SK-N-DZ (cell line): ENCODE measurements around the gene TMEM234.

Source experiments
- DNase-seq: peaks from one replicate; pipeline ENCODE4 v3.0.0-alpha.2; 2015; ENCODE audit warnings: low spot score
- small RNA-seq, 2 experiments: library from RNA; depleted of rRNA; stranded (forward); fragments of <200 nt; gene quantifications; one replicate each; pipeline ENCODE3, GENCODE V24; 2014

TMEM234 gene

DNA sequence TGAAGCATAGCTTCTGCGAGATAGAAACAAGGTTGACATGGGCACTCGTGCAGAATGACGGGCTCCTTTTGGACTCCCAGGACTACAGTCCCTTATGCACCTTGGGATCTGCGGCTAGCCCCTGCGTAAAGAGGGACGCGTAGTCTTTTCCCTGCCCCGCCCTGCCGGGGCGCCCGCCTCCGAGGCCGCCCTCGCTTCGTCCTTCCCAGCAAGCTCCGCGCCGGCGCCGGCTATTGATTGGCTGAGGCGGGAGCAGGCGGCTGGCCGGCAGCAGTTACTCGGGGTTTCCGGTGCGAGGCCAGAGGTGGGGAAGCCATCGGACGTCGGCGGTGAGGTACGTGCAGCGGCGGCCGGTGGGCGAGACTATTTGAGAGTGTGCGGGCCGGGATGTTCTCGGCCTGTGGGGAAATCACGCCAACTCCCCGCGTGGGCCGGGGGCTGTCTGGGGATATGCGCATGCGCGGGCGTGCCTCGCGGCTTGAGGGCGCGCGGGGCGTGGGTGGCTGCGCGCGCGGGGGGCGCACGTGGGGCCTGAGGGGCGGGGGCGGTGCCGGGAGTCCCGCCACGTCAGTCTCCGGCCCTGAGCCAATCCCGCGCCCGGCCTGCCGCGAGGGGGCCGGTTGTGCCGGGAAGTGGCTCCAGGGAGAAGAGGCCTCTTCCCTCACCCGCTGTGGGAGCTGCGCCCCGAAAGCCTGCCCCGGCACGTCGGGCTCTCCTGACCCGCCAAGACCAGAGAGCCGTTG, 42.5 kb downstream of the TMEM234 start, which contains the start of gene TXLNA:
TSS of gene TXLNA (plus strand) at position 233 of the 743 bp plus-strand sequence. CDS start 671 bp downstream, outside the sequence.
- DNase-seq = peak; percentile 91

DNA sequence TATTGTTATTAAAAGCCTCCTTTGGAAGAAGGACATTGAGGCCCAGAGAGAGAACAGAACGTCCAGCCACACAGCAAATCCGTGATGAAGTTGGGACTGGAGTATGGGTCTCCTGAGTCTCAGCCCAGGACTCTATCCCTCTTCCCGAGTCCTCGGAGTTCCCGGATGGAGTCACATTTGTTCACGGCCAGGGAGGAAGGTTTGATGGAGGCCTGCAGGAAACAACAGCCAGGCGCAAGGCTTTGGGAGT, 43.0 kb downstream of the TMEM234 start:
- DNase-seq = no peak

DNA sequence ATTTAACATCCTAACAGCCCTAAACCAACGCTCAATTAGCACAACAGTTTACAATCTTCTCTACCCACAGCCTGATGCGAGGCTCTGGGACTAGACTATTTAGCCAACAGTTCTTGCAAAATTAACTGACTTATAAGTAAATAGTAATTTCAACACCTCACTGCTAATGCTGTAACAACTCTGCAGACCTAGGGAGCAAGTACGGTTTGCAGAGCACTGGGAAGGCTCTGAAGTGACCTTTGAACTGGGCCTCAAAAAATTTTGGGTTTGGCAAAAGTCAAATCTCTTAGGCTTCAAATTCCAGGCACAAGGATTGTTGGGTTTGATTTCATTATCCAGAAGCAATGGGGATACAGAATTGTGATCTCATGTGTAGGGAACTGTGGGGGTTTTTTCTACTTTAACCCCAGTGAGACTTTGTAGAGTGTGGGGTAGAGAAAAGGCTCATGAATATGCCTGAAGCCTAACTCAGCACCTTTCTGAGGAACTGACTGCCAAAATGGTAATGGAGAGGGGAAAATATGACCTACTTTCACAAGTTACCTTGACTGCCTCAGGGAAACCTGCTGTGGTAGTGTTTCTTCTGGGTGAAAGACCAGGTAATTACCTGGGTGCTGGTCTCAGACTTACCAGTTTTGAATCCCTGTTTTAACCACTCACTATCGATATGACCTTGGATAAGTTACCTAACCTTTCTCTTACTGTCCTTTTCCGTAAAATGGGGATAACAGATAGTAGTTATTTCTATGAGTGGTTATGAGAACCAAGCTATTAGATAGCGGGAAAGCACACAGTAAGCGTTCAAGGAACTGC, 43.6 kb downstream of the TMEM234 start:
- DNase-seq = no peak

DNA sequence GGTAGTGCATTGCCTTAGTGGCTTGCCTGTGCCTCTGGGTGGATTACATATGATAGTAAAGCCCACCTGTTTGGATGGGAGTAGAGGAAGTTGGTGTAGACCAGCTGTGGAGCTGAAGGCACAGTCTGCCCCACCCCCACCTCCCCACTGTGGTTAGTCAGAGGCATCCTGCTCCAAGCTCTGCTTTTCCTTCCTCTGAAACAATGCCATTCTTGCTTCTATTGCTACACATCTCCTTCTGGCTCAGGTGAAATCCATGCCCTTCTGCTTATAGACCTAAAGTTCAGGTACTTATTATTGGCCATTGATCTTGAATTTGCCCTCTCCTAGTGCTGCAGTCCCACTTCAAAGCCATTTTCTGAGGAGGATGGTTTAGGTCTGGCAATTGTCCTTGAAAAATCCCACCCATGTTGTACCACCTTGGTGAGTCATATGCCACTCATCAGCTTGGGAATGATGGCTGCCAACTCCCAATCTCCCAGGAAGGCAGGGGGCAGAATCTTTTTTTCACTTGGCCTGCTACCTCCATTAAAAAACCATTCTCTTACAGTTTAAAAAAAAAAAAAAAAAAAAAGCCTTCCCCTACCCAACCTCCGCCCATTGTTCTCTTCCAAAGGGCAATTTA, 49.4 kb downstream of the TMEM234 start:
- DNase-seq = no peak

DNA sequence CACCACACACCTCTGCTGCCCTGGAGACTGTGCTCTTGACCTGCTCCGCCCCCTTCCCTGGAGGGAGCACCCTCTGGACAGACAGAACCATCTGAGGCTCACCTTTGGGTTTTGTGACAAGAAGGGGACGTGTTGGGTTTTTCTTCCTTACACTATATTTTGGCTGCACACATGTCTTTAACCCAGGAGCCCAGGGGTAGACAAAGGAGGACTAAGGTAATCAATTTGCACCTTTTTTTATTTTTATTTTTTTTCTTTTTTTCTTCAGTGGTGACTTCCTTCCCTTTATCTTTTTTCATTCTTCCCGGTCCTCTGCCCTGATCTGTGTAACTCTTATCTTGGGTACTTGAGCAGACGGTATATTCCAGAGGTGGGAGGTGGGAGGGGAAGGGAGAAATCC, 51.2 kb downstream of the TMEM234 start:
- DNase-seq = no peak

Small RNA genes within 50 kb of the gene (small RNA-seq; reads per million reads assigned to genes)
- 0 reads per million in 2 experiments for gene RF00017
